IMR-90 (cell line): ENCODE measurements around the gene SPINK5. TPM values are rescaled to one million over a fixed set of nuclear protein-coding genes. Genes with fewer than 3 reads are reported as not detected.

ENCODE experiments used
- ATAC-seq: fragments of 200-7000 bp; cut with Tn5 transposase; 2 replicates; pipeline ENCODE4 v1.9.1; 2020; ENCODE audit warnings: low read depth, mild to moderate bottlenecking, moderate library complexity
- BruUV-seq: library from RNA; stranded (reverse); fragments of 400-500 nt; replicated peaks from 2 replicates; lab custom pipeline; 2021; lab: Mats Ljungman, UMichigan
- CTCF ChIA-PET: fragments of 300-600 bp; formaldehyde crosslinking; extraction: SDS; loops from one replicate; lab custom pipeline; 2021; ENCODE audit warnings: antibody characterized with exemption; lab: Yijun Ruan, JAX
- POLR2A ChIA-PET: fragments of 300-600 bp; sonication (Branson Sonifier 250); formaldehyde crosslinking; loops from one replicate; lab custom pipeline; 2022; ENCODE audit warnings: antibody characterized with exemption; ENCODE audit not compliant: unreplicated experiment; lab: Charles Lee
- DNase-seq: peaks from one replicate; pipeline ENCODE4 v3.0.0; 2013
- H2AFZ ChIP-seq: replicated peaks from 2 replicates; pipeline ENCODE3; 2013; ENCODE audit warnings: low read length, mild to moderate bottlenecking; ENCODE audit not compliant: poor library complexity
- H2AK5ac ChIP-seq: 2 replicates; pipeline ENCODE4 v1.6.1; 2013; ENCODE audit warnings: low read depth, low read length, inconsistent platforms
- H2AK9ac ChIP-seq: replicated peaks from 2 replicates; pipeline ENCODE3; 2013; ENCODE audit warnings: mild to moderate bottlenecking, low read depth, low read length, moderate library complexity; ENCODE audit not compliant: poor library complexity
- H2BK120ac ChIP-seq: 2 replicates; pipeline ENCODE4 v1.6.1; 2013; ENCODE audit warnings: low read depth, low read length, inconsistent platforms
- H2BK15ac ChIP-seq: 3 replicates; pipeline ENCODE4 v1.6.1; 2013; ENCODE audit warnings: low read depth, low read length, inconsistent platforms
- H2BK20ac ChIP-seq: 2 replicates; pipeline ENCODE4 v1.6.1; 2013; ENCODE audit warnings: low read depth, mild to moderate bottlenecking, inconsistent platforms, low read length, moderate library complexity
- H2BK5ac ChIP-seq: 2 replicates; pipeline ENCODE4 v1.6.1; 2013; ENCODE audit warnings: mild to moderate bottlenecking, low read depth, low read length, inconsistent platforms; ENCODE audit not compliant: poor library complexity, severe bottlenecking
- H3K14ac ChIP-seq: replicated peaks from 2 replicates; pipeline ENCODE4 v1.6.1; 2013; ENCODE audit warnings: low read depth, low read length, inconsistent platforms
- H3K18ac ChIP-seq: 2 replicates; pipeline ENCODE4 v1.6.1; 2013; ENCODE audit warnings: low read depth, low read length, control low read depth
- H3K23ac ChIP-seq: 2 replicates; pipeline ENCODE4 v1.6.1; 2013; ENCODE audit warnings: low read depth, low read length, inconsistent platforms
- H3K27ac ChIP-seq: 2 replicates; pipeline ENCODE4 v1.5.1; 2013; ENCODE audit warnings: mild to moderate bottlenecking, control low read depth, low read length; ENCODE audit not compliant: insufficient read depth
- H3K27me3 ChIP-seq: 2 replicates; pipeline ENCODE4 v1.6.1; 2013; ENCODE audit warnings: low read length; ENCODE audit not compliant: control insufficient read depth, insufficient read depth
- H3K36me3 ChIP-seq: 2 replicates; pipeline ENCODE4 v1.6.1; 2013; ENCODE audit warnings: low read length, mixed read lengths; ENCODE audit not compliant: control insufficient read depth, insufficient read depth
- H3K4ac ChIP-seq: 2 replicates; pipeline ENCODE4 v1.6.1; 2013; ENCODE audit warnings: low read depth, low read length, inconsistent platforms
- H3K4me1 ChIP-seq: 2 replicates; pipeline ENCODE4 v1.6.1; 2013; ENCODE audit warnings: low read length, mixed read lengths; ENCODE audit not compliant: control insufficient read depth, insufficient read depth
- H3K4me2 ChIP-seq: 2 replicates; pipeline ENCODE4 v1.6.1; 2013; ENCODE audit warnings: low read depth, mild to moderate bottlenecking, control low read depth, low read length, moderate library complexity
- H3K4me3 ChIP-seq: 2 replicates; pipeline ENCODE4 v1.5.1; 2013; ENCODE audit warnings: low read depth, mild to moderate bottlenecking, control low read depth, low read length, moderate library complexity; ENCODE audit not compliant: insufficient read depth
- H3K56ac ChIP-seq: 2 replicates; pipeline ENCODE4 v1.6.1; 2013; ENCODE audit warnings: low read length, inconsistent platforms; ENCODE audit not compliant: insufficient read depth; ENCODE audit errors: extremely low read depth
- H3K79me1 ChIP-seq, 2 experiments: 2 replicates each; pipeline ENCODE4 v1.6.1; 2013; ENCODE audit warnings: low read length in 2 of 2, inconsistent platforms in 1 of 2, low read depth in 1 of 2
- H3K9ac ChIP-seq: 2 replicates; pipeline ENCODE4 v1.6.1; 2013; ENCODE audit warnings: low read depth, low read length, control low read depth
- H3K9me1 ChIP-seq: 2 replicates; pipeline ENCODE4 v1.6.1; 2013; ENCODE audit warnings: low read length, inconsistent platforms; ENCODE audit not compliant: insufficient read depth
- H3K9me3 ChIP-seq: 2 replicates; pipeline ENCODE4 v1.6.1; 2013; ENCODE audit warnings: low read length; ENCODE audit not compliant: control insufficient read depth, insufficient read depth
- H4K20me1 ChIP-seq: 2 replicates; pipeline ENCODE4 v1.6.1; 2013; ENCODE audit warnings: low read length, inconsistent platforms; ENCODE audit not compliant: insufficient read depth
- H4K5ac ChIP-seq: 2 replicates; pipeline ENCODE4 v1.6.1; 2013; ENCODE audit warnings: mild to moderate bottlenecking, low read depth, low read length, control low read depth
- H4K8ac ChIP-seq, 2 experiments: 2 replicates each; pipeline ENCODE4 v1.6.1; 2013; ENCODE audit warnings: low read depth in 2 of 2, low read length in 2 of 2, control low read depth in 1 of 2, inconsistent platforms in 1 of 2
- H4K91ac ChIP-seq: 2 replicates; pipeline ENCODE4 v1.6.1; 2013; ENCODE audit warnings: low read depth, low read length, inconsistent platforms; ENCODE audit not compliant: insufficient read depth
- CEBPB ChIP-seq: IDR thresholded peaks from 2 replicates; pipeline ENCODE4 v1.6.1; 2012; ENCODE audit warnings: low read depth, low read length, improper control_type of control experiment
- FOS ChIP-seq: fragments of 150-350 bp; IDR thresholded peaks from 2 replicates; pipeline ENCODE4 v1.6.1; 2016; ENCODE audit warnings: low read depth, low read length
- MXI1 ChIP-seq: IDR thresholded peaks from 2 replicates; pipeline ENCODE4 v1.6.1; 2012; ENCODE audit warnings: low read depth, mild to moderate bottlenecking, low read length, moderate library complexity, borderline replicate concordance
- NFE2L2 ChIP-seq: fragments of 150-350 bp; IDR thresholded peaks from 2 replicates; pipeline ENCODE4 v1.6.1; 2016; ENCODE audit warnings: low read depth, mild to moderate bottlenecking, low read length
- SMC3 ChIP-seq: fragments of 150-350 bp; IDR thresholded peaks from 2 replicates; pipeline ENCODE4 v1.6.1; 2016; ENCODE audit warnings: low read depth, mild to moderate bottlenecking, antibody characterized with exemption, low read length, moderate library complexity
- WGBS, 2 experiments: methylation state at CpG; one replicate each; pipeline versions ENCODE4 v1.1.5 to v1.1.7; 2013; ENCODE audit warnings: missing lambda C conversion rate in 2 of 2; ENCODE audit not compliant: insufficient read length in 1 of 2; ENCODE audit errors: extremely low coverage in 2 of 2; 5-methylcytosine and 5-hydroxymethylcytosine counted together
- dilution Hi-C: fragments of 300-500 bp; cut with HindIII; formaldehyde crosslinking; loops from one replicate; pipeline ENCODE4 v1.14.3; 2018; ENCODE audit warnings: low sequenced_read_pairs; ENCODE audit not compliant: unreplicated experiment
- in situ Hi-C: fragments of 300-500 bp; cut with MboI; formaldehyde crosslinking; loops from 3 replicates; pipeline ENCODE4 v1.14.3; 2019; ENCODE audit warnings: low sequenced_read_pairs, inconsistent platforms, mixed read lengths
- intact Hi-C: fragments of 100-400 bp; cut with micrococcal nuclease; formaldehyde crosslinking; loops from 2 replicates; pipeline ENCODE4 v1.10.0; 2022
- polyA plus RNA-seq, 3 experiments: library from polyadenylated mRNA; depleted of rRNA; stranded (reverse); fragments of >200 nt; gene quantifications; 2 replicates each; pipeline ENCODE4 v1.2.3, GENCODE V29; 2012; ENCODE audit warnings: low replicate concordance in 1 of 3
- total RNA-seq: library from RNA; depleted of rRNA; stranded (reverse); fragments of >200 nt; gene quantifications from 2 replicates; pipeline ENCODE4 v1.2.3, GENCODE V29; 2012
- TF ChIP-seq, protein P1 (sequence below): fragments of 150-350 bp; IDR thresholded peaks from 2 replicates; pipeline ENCODE4 v1.6.1; 2016; ENCODE audit warnings: low read depth, mild to moderate bottlenecking, low read length, moderate library complexity, borderline replicate concordance

Gene SPINK5
- total and polyA plus RNA-seq, 2 of the 4 experiments (the other 2 are of a cell fraction), result not detected

GRCh38 chr5:148163345-148163744 lies 99.6 kb downstream of the SPINK5 start:
- H3K4me1 ChIP-seq, result no peaks in the 10 kb centered on the region
- no peak overlapping the region for H2BK20ac ChIP-seq
- ATAC-seq (no peak), DNase-seq (no peak)
- no peak overlapping the region for H3K4ac ChIP-seq
- no TSS peak for BruUV-seq
- H2BK5ac ChIP-seq, result no peak overlapping the region
- no peak overlapping the region for H3K27ac ChIP-seq
- CTCF ChIA-PET, result no interaction called here
- H4K8ac ChIP-seq, result no peak overlapping the region
- H2BK15ac ChIP-seq, result no peak overlapping the region
- H4K20me1 ChIP-seq, result no peaks in the 10 kb centered on the region
- H3K36me3 ChIP-seq, result no peaks in the 10 kb centered on the region
- H2AK5ac ChIP-seq, result no peak overlapping the region
- no peak overlapping the region for H2AK9ac ChIP-seq
- H3K23ac ChIP-seq, result no peak overlapping the region
- WGBS, 2 experiments, result no CpG with 5 or more reads among the region's 1 CpG
- dilution Hi-C loops (no loop called here), intact Hi-C loops (no loop called here), in situ Hi-C loops (no loop called here)
- H3K4me2 ChIP-seq, result no peak overlapping the region
- H3K4me3 ChIP-seq, result no peak overlapping the region
- H2AFZ ChIP-seq, result no peak overlapping the region
- H3K79me1 ChIP-seq, result no peaks in the 10 kb centered on the region
- POLR2A ChIA-PET, result no interaction called here
- no peaks in the 10 kb centered on the region for H3K27me3 ChIP-seq
- H2BK120ac ChIP-seq, result no peak overlapping the region
- no peak overlapping the region for H3K18ac ChIP-seq
- no peaks in the 10 kb centered on the region for H3K9me3 ChIP-seq
- TF ChIP-seq CEBPB (no peak), FOS (no peak), MXI1 (no peak), SMC3 (no peak), NFE2L2 (no peak)
- TF ChIP-seq, protein P1, sequence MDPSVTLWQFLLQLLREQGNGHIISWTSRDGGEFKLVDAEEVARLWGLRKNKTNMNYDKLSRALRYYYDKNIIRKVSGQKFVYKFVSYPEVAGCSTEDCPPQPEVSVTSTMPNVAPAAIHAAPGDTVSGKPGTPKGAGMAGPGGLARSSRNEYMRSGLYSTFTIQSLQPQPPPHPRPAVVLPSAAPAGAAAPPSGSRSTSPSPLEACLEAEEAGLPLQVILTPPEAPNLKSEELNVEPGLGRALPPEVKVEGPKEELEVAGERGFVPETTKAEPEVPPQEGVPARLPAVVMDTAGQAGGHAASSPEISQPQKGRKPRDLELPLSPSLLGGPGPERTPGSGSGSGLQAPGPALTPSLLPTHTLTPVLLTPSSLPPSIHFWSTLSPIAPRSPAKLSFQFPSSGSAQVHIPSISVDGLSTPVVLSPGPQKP, result no peak
- no peak overlapping the region for H4K5ac ChIP-seq
- H3K14ac ChIP-seq, result no peak overlapping the region
- no peak overlapping the region for H4K91ac ChIP-seq
- no peaks in the 10 kb centered on the region for H3K9me1 ChIP-seq
- no peak overlapping the region for H3K56ac ChIP-seq
- H3K9ac ChIP-seq, result no peak overlapping the region
